Inflammatory macrophage treated with lipopolysaccharide for 4 hours (primary cell): ENCODE data around the gene NCCRP1.

Source experiments
- DNase-seq: peaks from one replicate; pipeline ENCODE4 v3.0.0-alpha.2; 2020

Gene NCCRP1

DNA sequence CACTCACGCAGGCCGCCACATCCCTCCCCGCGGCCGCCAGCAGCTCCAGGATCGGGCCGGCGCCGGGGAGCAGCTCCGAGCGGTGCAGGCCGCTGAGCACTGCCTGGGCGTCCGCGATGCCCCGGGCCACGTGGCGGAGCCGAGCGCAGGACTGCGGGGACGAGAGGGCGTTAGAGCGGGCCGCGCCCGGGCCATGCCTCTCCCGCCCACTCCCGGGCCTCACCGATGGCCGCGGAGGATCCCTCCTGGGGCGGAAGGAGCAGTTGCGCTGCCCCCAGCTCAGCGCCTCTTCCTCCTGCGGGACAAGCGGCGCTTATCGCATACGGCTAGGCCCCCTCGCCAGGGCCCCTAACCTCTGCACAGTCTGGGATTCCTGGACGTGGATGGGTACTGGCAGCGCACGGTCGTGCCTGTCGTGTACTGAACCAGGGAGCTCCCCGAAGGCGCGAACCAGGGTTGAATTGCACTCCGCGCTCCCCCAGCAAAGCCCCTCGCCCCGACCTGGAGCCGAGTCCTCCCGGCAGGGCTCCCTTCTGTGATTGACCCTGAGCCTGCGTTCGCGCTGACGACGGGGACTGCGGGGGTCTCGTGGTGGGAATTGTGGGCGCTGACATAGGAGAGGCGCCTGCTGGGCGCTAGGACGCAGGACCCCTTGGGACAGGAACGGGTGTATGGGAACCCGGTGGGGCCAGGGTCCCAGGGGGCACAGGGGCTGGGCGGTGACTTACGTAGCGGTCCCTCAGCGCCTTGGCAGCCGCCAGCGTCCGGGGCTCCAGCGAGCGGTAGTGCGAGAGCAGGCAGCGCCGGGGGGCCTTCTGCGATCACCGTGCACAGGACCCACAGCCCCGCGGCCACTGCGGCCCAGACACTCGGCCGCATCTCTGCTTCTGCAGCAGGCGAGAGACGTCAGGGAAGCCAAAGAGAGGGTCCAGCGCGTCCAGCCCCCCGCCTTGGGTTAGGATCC lies 51.2 kb downstream of the NCCRP1 start:
- no peak for DNase-seq

DNA sequence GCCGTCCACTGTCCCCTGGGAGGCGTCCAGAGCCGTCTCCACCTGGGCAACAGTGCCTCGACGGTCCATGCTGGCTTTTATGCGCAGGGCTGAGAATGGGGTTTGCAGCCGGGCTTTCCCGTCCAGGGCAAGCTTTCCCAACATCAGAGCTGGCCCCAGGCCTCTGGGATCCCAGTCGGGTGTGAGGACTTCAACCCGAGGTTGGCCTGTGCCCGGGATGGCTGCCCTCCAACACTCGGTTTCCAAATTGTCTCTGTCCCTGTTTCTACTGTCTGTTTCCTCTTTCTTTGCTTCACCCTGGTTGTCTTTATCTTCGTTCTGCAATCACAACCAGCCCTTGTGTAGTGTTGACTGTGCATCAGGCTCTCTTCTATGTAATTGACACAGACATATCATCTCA lies 52.0 kb downstream of the NCCRP1 start, which contains the start of gene IFNL4:
Gene IFNL4, minus strand, starts transcription at position 51 of the 400 bp plus-strand sequence.
- no peak for DNase-seq

DNA sequence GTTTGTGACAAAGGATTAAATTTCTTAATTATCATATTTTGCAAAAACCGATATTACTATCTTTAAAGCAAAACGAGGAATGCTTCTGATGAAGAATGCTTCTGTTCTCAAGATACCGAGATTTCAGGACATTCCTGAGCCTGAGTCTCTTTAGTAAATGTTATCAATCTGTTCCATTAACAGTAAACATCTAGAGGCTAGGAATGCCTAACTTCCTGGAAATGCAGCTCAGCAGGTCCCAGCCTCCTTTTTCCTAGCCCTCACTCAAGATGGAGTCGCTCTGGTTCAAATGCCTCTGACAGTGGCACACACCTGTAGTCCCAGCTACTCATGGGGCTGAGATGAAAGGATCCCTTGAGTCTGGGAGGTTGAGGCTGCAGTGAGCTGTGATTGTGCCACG lies 54.3 kb downstream of the NCCRP1 start:
- no peak for DNase-seq
